HEK293 (cell line): ENCODE results near the gene LHFPL5.

Source experiments
- CTCF ChIA-PET: fragments of 350-600 bp; formaldehyde crosslinking; extraction: SDS; loops from one replicate; lab custom pipeline; 2021; ENCODE audit warnings: antibody characterized with exemption; lab: Yijun Ruan, JAX
- POLR2A ChIA-PET: fragments of 300-600 bp; formaldehyde crosslinking; extraction: SDS; loops from one replicate; lab custom pipeline; 2020; ENCODE audit warnings: antibody characterized with exemption, inconsistent platforms; lab: Yijun Ruan, JAX
- H3K27ac ChIP-seq: fragments of 200-500 bp; sonication (Bioruptor generic); 2 replicates; pipeline ENCODE4 v1.5.1; 2014; ENCODE audit warnings: low read depth, low read length, control low read depth, inconsistent platforms; ENCODE audit errors: extremely low read depth
- H3K36me3 ChIP-seq, 2 experiments: fragments of 200-500 bp in 1 of 2; sonication (Bioruptor generic) in 1 of 2; 1 replicate in 1 of 2; 2 replicates in 1 of 2; pipeline ENCODE4 v1.5.1; 2014 to 2017; ENCODE audit warnings: inconsistent platforms in 2 of 2, low read length in 2 of 2; ENCODE audit not compliant: control insufficient read depth in 2 of 2, insufficient read depth in 1 of 2
- H3K4me1 ChIP-seq: fragments of 200-500 bp; sonication (Bioruptor generic); 2 replicates; pipeline ENCODE4 v1.5.1; 2014; ENCODE audit warnings: mild to moderate bottlenecking, low read length, inconsistent platforms; ENCODE audit not compliant: control insufficient read depth, insufficient read depth
- H3K4me3 ChIP-seq: 2 replicates; pipeline ENCODE4 v1.5.1; 2011; ENCODE audit warnings: low read depth, mild to moderate bottlenecking, control low read depth, low read length, moderate library complexity
- H3K9me3 ChIP-seq: fragments of 200-500 bp; sonication (Bioruptor generic); 2 replicates; pipeline ENCODE4 v1.5.1; 2014; ENCODE audit warnings: low read depth, low read length, inconsistent platforms; ENCODE audit not compliant: control insufficient read depth, insufficient read depth
- BCL11A ChIP-seq: fragments of 450-650 bp; formaldehyde crosslinking; IDR thresholded peaks from 2 replicates; pipeline ENCODE4 v1.5.1; 2016; ENCODE audit warnings: low read depth, missing biosample characterization, missing genetic modification characterization
- BCL6B ChIP-seq: fragments of 450-650 bp; formaldehyde crosslinking; IDR thresholded peaks from 2 replicates; pipeline ENCODE4 v1.5.1; 2017; ENCODE audit warnings: missing biosample characterization, missing genetic modification characterization
- CTCF ChIP-seq: fragments of 450-650 bp; formaldehyde crosslinking; IDR thresholded peaks from 2 replicates; pipeline ENCODE4 v1.5.1; 2016; ENCODE audit warnings: missing biosample characterization, missing genetic modification characterization
- FEZF1 ChIP-seq: fragments of 450-650 bp; formaldehyde crosslinking; IDR thresholded peaks from 2 replicates; pipeline ENCODE4 v1.5.1; 2016; ENCODE audit warnings: missing biosample characterization, missing genetic modification characterization
- GLI4 ChIP-seq: fragments of 450-650 bp; formaldehyde crosslinking; IDR thresholded peaks from 2 replicates; pipeline ENCODE4 v1.5.1; 2016; ENCODE audit warnings: missing biosample characterization, missing genetic modification characterization
- GLIS1 ChIP-seq: fragments of 450-650 bp; formaldehyde crosslinking; IDR thresholded peaks from 2 replicates; pipeline ENCODE4 v1.5.1; 2016; ENCODE audit warnings: missing biosample characterization, missing genetic modification characterization
- HIC1 ChIP-seq: fragments of 450-650 bp; formaldehyde crosslinking; IDR thresholded peaks from 2 replicates; pipeline ENCODE4 v1.5.1; 2016; ENCODE audit warnings: missing biosample characterization, missing genetic modification characterization
- HOXD13 ChIP-seq: sonication (generic); formaldehyde crosslinking; IDR thresholded peaks from 2 replicates; pipeline ENCODE4 v1.8.0; 2022; ENCODE audit warnings: missing genetic modification reagents, borderline replicate concordance
- KLF1 ChIP-seq: fragments of 450-650 bp; formaldehyde crosslinking; IDR thresholded peaks from 2 replicates; pipeline ENCODE4 v1.5.1; 2016; ENCODE audit warnings: missing biosample characterization, missing genetic modification characterization
- KLF8 ChIP-seq: fragments of 450-650 bp; formaldehyde crosslinking; IDR thresholded peaks from 2 replicates; pipeline ENCODE4 v1.5.1; 2016; ENCODE audit warnings: missing biosample characterization, missing genetic modification characterization
- PRDM10 ChIP-seq: fragments of 450-650 bp; formaldehyde crosslinking; IDR thresholded peaks from 2 replicates; pipeline ENCODE4 v1.5.1; 2016; ENCODE audit warnings: missing biosample characterization, missing genetic modification characterization
- SCRT2 ChIP-seq: fragments of 450-650 bp; formaldehyde crosslinking; IDR thresholded peaks from 2 replicates; pipeline ENCODE4 v1.5.1; 2016; ENCODE audit warnings: missing biosample characterization, missing genetic modification characterization
- SP7 ChIP-seq: fragments of 450-650 bp; formaldehyde crosslinking; IDR thresholded peaks from 2 replicates; pipeline ENCODE4 v1.5.1; 2016; ENCODE audit warnings: missing biosample characterization, missing genetic modification characterization
- ZNF19 ChIP-seq: fragments of 450-650 bp; formaldehyde crosslinking; IDR thresholded peaks from 2 replicates; pipeline ENCODE4; 2016; ENCODE audit warnings: missing biosample characterization, missing genetic modification characterization, low read depth
- ZNF211 ChIP-seq: fragments of 450-650 bp; formaldehyde crosslinking; IDR thresholded peaks from 2 replicates; pipeline ENCODE4 v1.5.1; 2016; ENCODE audit warnings: low read depth, missing biosample characterization, missing genetic modification characterization
- ZNF292 ChIP-seq: fragments of 450-650 bp; formaldehyde crosslinking; IDR thresholded peaks from 2 replicates; pipeline ENCODE4 v1.5.1; 2016; ENCODE audit warnings: low read depth, missing biosample characterization, missing genetic modification characterization, borderline replicate concordance
- ZNF335 ChIP-seq: fragments of 450-650 bp; formaldehyde crosslinking; conservative IDR thresholded peaks from 2 replicates; pipeline ENCODE4 v1.5.1; 2016; ENCODE audit warnings: missing biosample characterization, missing genetic modification characterization
- ZNF394 ChIP-seq: fragments of 450-650 bp; formaldehyde crosslinking; IDR thresholded peaks from 2 replicates; pipeline ENCODE4 v1.5.1; 2016; ENCODE audit warnings: missing biosample characterization, missing genetic modification characterization, mild to moderate bottlenecking, moderate library complexity, borderline replicate concordance
- ZNF510 ChIP-seq: fragments of 450-650 bp; formaldehyde crosslinking; IDR thresholded peaks from 2 replicates; pipeline ENCODE4 v1.5.1; 2018; ENCODE audit warnings: mild to moderate bottlenecking, missing genetic modification characterization, missing biosample characterization; ENCODE audit not compliant: insufficient replicate concordance
- ZNF645 ChIP-seq: fragments of 450-650 bp; formaldehyde crosslinking; IDR thresholded peaks from 2 replicates; pipeline ENCODE4; 2016; ENCODE audit warnings: missing biosample characterization, missing genetic modification characterization
- ZNF701 ChIP-seq: fragments of 450-650 bp; formaldehyde crosslinking; IDR thresholded peaks from 2 replicates; pipeline ENCODE4 v1.5.1; 2016; ENCODE audit warnings: missing biosample characterization, missing genetic modification characterization
- ZNF768 ChIP-seq: fragments of 450-650 bp; formaldehyde crosslinking; IDR thresholded peaks from 2 replicates; pipeline ENCODE4 v1.5.1; 2018; ENCODE audit warnings: missing biosample characterization, mild to moderate bottlenecking, missing genetic modification characterization

Gene LHFPL5

GRCh38 chr6:35759426-35759825, 45.7 kb upstream of the LHFPL5 start:
- H3K4me3 ChIP-seq: no peak overlapping the region
- CTCF ChIA-PET: interaction anchor here (1.8 kb wide), 1 partner anchor 23 kb away, joined by 7 read pairs; the partner anchor contains the start of gene ARMC12

GRCh38 chr6:35765739-35766138, 39.4 kb upstream of the LHFPL5 start:
- H3K36me3 ChIP-seq: no peaks in the 10 kb centered on the region
- CTCF ChIA-PET: interaction anchor here (0.6 to 0.7 kb wide), 2 partner anchors 67 to 122 kb away, joined by 3 read pairs; no protein-coding TSS in a partner anchor

More at GRCh38 chr6:35759426-35759825, 45.7 kb upstream of the LHFPL5 start:
- Histone ChIP-seq H3K36me3 (no peaks in the 10 kb centered on the region), H3K4me1 (no peaks in the 10 kb centered on the region), H3K27ac (no peak overlapping the region), H3K9me3 (no peaks in the 10 kb centered on the region)
- TF ChIP-seq GLIS1 (tag by site-specific recombination) (no peak), ZNF335 (tag by site-specific recombination) (no peak), ZNF645 (tag by site-specific recombination) (no peak), ZNF19 (tag by site-specific recombination) (no peak), HIC1 (tag by site-specific recombination) (no peak)
- POLR2A ChIA-PET: no interaction called here

More at GRCh38 chr6:35765739-35766138, 39.4 kb upstream of the LHFPL5 start:
- POLR2A ChIA-PET: no interaction called here
- H3K4me3 ChIP-seq: no peak overlapping the region
- no peak overlapping the region for H3K27ac ChIP-seq
- TF ChIP-seq KLF8 (no peak), ZNF701 (no peak), BCL11A (tag by site-specific recombination) (no peak), ZNF768 (tag by site-specific recombination) (no peak), SP7 (tag by site-specific recombination) (no peak), ZNF211 (tag by site-specific recombination) (no peak), KLF1 (tag by site-specific recombination) (no peak), BCL6B (tag by site-specific recombination) (no peak), SCRT2 (tag by site-specific recombination) (no peak), ZNF510 (no peak), FEZF1 (tag by site-specific recombination) (no peak), CTCF (tag by site-specific recombination) (no peak), GLI4 (tag by site-specific recombination) (no peak), HOXD13 (CRISPR knock-in tag) (no peak), ZNF292 (no peak), PRDM10 (no peak), ZNF394 (tag by site-specific recombination) (no peak)
- H3K4me1 ChIP-seq: no peaks in the 10 kb centered on the region
- no peaks in the 10 kb centered on the region for H3K9me3 ChIP-seq
